ENCODE results near the gene LMX1B.

LMX1B gene

DNA sequence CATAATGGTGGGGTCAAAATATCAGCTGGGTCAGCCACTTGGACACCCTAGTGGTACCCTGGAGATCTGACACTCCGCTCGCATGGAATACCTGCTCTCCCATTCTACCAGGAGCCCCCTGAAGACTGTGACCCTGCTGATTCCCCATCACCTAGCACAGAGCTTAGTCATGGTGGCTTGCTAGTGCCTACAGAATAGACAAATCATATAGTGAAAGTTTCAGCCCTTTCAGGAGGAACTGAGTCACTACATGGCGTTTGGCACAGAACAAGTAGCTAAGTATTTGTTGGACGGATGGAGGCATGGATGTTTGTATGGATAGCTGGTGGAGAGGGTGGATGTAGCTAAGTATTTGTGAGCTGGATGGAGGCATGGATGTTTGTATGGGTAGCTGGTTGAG, 65.3 kb downstream of the LMX1B start:
- no peak for DNase-seq (ENCODE audit: low read depth)

DNA sequence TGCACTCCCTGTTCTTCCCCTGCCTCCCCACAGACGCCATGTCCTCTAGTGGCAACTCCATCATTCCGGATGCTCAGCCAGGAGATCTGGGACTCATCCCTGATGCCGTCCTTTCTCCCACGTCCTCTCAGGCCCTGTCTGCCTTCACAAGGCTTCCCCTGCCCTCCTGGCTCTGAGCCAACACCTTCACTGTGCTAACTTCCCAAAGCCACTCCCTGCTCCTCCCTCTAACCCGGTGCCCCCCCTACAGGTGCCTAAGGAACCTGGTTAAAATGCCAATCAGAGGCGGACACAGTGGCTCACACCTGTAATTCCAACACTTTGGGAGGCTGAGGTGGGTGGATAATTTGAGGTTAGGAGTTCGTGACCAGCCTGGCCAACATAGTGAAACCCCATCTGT, 67.6 kb downstream of the LMX1B start:
- DNase-seq (ENCODE audit: low read depth) = no peak

DNA sequence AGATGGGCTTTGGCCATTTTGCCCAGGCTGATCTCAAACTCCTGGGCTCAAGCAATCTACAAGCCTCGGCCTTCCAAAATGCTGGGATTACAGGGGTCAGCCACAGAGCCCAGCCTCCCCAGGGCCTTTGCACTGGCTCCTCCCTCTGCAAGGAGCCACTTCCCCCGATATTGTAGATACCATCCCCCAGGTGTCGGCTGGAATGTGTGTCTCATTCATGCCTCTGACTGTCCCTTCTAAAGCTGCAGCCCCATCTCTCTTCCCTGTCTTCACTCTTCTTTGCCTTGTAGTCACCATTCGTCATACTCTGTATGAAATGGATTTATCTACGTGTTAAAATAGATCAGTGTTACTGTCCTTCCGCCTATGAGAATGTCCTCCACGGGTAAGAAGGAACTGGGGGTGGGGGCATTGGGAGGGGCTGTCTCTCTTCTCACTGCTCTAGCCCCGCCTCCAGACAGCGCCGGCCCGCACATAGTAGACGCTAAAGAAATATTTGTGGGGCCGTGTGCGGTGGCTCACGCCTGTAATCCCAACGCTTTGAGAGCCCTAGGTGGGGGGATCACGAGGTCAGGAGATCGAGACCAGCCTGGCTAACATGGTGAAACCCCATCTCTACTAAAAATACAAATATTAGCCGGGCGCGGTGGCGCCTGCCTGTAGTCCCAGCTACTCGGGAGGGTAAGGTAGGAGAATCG, 68.5 kb downstream of the LMX1B start:
- no peak for DNase-seq (ENCODE audit: low read depth)

GRCh38 chr9:126682928-126683697, 69.4 kb downstream of the LMX1B start:
- DNase-seq (ENCODE audit: low read depth) = no peak

DNA sequence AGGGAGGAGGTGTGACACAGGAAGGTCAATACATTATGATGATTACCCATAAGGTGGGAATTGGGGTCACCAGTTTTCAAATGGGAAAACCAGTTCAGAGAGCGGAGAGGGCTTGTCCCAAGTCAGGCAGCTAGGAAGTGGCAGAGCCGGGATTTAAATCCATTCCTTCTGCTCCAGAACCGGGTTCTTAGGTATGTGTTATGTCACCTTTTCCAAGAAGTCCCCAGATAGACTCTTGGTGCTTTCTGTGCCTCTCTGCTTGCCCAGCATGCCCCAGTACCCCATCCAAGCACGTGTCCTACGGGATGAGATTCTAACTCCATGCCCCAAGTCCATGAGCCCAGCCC, 69.9 kb downstream of the LMX1B start:
- no peak for DNase-seq (ENCODE audit: low read depth)

DNA sequence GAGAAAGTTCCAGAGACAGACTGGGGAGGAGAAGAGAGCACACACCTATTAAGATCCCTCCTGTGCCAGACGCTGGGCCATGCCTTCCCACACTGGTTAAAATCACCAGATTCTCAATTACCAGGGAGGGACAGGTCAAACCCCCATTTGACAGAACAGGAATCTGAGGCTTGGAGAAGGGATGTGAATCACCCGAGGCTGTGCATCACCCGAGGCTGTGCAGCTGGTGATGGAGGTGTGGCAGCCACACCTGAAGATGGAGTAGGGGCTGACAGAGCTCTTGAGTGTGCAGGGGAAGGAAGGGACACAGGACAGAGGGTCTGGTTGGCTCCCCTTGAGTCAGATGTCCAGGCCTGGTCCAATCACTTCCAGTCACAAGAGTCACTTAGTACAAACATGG, 70.6 kb downstream of the LMX1B start:
- no peak for DNase-seq (ENCODE audit: low read depth)

- no peak for DNase-seq (ENCODE audit: low read depth)
Measured at GRCh38 chr9:126684965-126685465, 71.3 kb downstream of the LMX1B start.

DNA sequence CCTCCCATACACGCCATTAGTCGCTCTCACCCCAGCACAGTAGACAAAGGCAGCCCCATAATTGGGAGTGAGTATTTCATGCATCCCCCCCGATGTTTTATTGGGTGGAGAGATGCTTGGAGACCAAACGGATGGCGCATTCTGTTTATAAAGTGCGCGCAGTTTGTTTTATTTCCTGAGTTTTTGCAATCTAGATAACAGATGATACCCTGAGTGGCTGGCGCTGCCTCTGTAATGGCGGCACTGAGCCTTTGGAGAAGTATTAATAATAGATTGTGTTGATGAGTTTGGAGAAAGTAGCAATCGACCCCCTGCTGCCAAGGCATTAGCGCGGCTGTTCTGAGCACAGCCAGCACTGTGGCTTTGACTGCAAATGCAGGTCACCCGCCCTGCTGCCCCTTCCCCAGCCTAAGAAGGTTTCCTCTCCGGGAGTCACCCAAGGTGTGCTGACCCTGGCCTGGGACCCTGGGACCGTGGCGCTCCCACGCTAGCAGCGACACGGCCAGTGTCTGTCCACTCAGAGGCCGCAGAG, 74.3 kb downstream of the LMX1B start:
- no peak for DNase-seq (ENCODE audit: low read depth)

- no peak for DNase-seq (ENCODE audit: low read depth)
Measured at GRCh38 chr9:126688617-126689016, 74.9 kb downstream of the LMX1B start.

DNA sequence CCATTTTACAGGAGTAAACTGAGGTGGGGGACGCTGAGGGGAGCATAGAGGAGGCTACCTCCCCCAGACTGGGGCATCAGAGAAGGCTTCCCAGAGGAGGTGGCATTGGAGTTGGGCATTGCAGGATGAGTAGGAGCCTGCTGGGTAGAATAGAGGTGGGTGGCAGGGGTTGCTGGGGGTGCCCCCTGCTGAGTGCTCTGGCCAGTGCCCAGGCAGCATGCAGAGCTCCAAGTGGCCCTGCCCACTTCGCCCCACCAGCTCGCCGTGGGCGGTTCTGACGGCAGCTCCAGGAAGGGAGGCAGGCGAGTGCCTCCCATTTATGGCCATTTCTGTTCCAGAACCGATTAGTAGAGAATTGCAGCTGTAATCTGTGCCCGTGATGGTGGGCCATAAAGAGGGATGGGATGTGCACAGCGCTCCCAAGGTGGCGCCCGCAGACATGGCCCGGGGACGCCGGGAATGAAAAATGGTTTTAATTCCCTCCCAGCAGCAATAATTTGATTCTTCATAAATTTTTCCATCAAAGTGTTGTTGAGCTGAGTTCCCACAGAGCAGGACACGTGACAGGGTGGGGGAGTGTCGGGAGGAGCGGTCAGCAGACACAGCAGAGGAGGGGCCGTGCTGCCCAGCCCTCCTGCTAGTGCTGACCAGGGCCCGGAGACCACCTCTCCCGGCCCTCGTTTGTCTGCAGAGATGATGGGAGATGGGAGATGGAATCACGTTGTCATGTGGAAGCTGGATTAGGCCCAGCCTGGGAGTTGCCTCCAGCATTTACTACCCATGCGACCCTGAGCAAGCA, 75.5 kb downstream of the LMX1B start:
- DNase-seq (ENCODE audit: low read depth) = no peak

GRCh38 chr9:126690431-126691051, 76.8 kb downstream of the LMX1B start:
- DNase-seq (ENCODE audit: low read depth) = peak; percentile 54

- no peak for DNase-seq (ENCODE audit: low read depth)
Measured at GRCh38 chr9:126692041-126692758, 78.5 kb downstream of the LMX1B start.

DNA sequence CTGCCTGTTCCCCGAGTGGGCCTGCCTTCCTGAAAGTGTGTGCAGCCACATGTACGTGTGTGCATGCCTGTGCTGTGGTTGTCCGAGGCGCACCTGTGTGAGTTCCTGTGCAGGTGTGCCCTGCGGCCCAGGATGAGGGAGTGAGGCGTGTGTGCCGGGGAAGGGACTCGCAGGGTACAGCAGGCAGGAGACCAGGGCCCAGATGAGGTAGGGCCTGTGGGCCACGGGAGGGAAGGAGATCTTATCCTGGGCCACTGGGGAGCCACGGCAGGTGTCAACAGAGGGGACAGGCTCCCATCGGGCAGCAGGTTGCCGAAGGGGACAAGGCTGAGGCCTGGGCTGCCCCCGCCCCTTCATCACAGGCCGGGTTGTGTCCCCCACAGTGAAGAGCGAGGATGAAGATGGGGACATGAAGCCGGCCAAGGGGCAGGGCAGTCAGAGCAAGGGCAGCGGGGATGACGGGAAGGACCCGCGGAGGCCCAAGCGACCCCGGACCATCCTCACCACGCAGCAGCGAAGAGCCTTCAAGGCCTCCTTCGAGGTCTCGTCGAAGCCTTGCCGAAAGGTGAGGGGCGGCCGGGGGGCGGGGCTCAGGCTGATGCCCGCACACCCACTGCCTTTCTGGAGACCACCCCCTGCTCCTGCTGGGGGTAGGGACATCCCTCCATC, 79.2 kb downstream of the LMX1B start:
- no peak for DNase-seq (ENCODE audit: low read depth)

- DNase-seq (ENCODE audit: low read depth) = no peak
Measured at GRCh38 chr9:126693428-126693944, 79.8 kb downstream of the LMX1B start.

DNA sequence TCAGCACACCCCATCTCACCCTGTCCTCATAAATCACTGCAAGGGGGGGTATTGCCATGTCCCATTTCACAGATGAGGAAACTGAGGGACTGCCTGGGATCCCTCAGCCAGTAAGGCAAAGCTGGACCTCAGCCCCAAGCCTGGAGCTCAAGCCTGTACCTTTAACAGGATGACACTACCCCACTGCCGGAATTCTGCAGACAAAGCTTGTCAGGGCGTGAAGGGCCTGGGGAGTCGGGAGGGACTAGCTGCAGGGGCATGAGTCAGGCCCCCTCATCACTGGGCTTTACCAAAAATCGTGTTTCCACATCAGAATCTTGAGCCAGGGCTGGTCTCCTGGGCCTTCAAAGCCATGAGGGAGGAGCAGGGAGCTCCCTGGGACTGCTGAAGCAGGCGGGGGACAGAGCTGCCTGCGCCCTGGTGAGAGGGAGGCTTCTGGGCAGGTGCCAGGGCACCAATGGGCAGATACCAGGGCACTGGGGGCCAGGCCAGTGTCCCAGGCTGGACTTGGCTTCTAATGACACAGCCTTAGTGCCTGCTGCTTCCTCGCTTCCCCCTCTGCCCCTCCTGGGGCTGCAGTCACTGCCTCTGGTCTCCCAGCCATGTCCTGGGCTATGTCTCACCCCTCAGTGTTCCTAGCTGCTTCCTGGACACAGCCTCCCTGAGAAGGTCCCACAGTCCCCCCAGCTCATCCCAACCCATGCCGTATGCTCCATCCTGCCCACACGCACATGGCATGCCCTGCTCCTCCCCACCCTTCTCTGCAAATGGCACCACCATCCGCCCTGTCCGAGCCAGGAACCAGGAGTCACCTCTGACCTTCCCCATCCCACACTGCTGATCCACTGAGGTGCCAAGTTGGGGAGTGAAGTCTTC, 80.7 kb downstream of the LMX1B start:
- no peak for DNase-seq (ENCODE audit: low read depth)

- DNase-seq (ENCODE audit: low read depth) = no peak
Measured at GRCh38 chr9:126695186-126695585, 81.5 kb downstream of the LMX1B start.

DNA sequence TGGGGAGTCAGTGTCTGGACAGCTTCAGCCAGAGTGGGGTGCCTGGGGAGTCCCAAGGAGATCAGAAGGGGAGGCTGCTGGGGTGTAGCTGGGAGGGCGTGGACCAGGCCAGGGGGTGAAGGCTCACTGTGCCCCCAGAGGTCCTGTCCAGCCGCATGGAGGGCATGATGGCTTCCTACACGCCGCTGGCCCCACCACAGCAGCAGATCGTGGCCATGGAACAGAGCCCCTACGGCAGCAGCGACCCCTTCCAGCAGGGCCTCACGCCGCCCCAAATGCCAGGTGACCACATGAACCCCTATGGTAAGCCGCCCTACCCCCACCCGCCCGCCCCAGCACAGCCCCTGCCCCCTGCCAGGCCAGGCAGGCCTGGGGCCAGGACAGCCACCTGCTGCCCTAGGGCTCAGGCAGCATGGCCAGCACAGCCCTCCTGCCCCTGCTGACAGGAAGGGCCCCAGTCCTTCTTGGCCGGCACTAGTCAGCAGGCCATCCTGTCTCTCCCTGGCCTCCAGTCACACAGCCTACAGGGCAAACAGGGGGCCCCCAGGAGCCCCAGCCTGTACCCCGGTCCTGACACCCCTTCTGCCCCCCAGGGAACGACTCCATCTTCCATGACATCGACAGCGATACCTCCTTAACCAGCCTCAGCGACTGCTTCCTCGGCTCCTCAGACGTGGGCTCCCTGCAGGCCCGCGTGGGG, 82.1 kb downstream of the LMX1B start:
- DNase-seq (ENCODE audit: low read depth) = no peak

GRCh38 chr9:126696401-126697145, 82.8 kb downstream of the LMX1B start:
- DNase-seq (ENCODE audit: low read depth) = no peak
